ENCODE measurements around the gene CGB7. TPM values are rescaled to one million over a fixed set of nuclear protein-coding genes. Genes with fewer than 3 reads are reported as not detected.

CGB7 gene
- total and polyA plus RNA-seq, 2 of the 13 experiments (the other 11 are each of a cell fraction or from before 2014, with no cell fraction given), result 0.07 TPM; not detected in 1

- TF ChIP-seq, protein P1, sequence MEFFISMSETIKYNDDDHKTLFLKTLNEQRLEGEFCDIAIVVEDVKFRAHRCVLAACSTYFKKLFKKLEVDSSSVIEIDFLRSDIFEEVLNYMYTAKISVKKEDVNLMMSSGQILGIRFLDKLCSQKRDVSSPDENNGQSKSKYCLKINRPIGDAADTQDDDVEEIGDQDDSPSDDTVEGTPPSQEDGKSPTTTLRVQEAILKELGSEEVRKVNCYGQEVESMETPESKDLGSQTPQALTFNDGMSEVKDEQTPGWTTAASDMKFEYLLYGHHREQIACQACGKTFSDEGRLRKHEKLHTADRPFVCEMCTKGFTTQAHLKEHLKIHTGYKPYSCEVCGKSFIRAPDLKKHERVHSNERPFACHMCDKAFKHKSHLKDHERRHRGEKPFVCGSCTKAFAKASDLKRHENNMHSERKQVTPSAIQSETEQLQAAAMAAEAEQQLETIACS (CRISPR knock-in tag; IDR thresholded peaks at IDR 0.05), result no peak
- TF ChIP-seq, protein P2, sequence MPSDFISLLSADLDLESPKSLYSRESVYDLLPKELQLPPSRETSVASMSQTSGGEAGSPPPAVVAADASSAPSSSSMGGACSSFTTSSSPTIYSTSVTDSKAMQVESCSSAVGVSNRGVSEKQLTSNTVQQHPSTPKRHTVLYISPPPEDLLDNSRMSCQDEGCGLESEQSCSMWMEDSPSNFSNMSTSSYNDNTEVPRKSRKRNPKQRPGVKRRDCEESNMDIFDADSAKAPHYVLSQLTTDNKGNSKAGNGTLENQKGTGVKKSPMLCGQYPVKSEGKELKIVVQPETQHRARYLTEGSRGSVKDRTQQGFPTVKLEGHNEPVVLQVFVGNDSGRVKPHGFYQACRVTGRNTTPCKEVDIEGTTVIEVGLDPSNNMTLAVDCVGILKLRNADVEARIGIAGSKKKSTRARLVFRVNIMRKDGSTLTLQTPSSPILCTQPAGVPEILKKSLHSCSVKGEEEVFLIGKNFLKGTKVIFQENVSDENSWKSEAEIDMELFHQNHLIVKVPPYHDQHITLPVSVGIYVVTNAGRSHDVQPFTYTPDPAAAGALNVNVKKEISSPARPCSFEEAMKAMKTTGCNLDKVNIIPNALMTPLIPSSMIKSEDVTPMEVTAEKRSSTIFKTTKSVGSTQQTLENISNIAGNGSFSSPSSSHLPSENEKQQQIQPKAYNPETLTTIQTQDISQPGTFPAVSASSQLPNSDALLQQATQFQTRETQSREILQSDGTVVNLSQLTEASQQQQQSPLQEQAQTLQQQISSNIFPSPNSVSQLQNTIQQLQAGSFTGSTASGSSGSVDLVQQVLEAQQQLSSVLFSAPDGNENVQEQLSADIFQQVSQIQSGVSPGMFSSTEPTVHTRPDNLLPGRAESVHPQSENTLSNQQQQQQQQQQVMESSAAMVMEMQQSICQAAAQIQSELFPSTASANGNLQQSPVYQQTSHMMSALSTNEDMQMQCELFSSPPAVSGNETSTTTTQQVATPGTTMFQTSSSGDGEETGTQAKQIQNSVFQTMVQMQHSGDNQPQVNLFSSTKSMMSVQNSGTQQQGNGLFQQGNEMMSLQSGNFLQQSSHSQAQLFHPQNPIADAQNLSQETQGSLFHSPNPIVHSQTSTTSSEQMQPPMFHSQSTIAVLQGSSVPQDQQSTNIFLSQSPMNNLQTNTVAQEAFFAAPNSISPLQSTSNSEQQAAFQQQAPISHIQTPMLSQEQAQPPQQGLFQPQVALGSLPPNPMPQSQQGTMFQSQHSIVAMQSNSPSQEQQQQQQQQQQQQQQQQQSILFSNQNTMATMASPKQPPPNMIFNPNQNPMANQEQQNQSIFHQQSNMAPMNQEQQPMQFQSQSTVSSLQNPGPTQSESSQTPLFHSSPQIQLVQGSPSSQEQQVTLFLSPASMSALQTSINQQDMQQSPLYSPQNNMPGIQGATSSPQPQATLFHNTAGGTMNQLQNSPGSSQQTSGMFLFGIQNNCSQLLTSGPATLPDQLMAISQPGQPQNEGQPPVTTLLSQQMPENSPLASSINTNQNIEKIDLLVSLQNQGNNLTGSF (CRISPR knock-in tag; IDR thresholded peaks at IDR 0.05), result no peak
- TF ChIP-seq JARID2 (CRISPR knock-in tag; IDR thresholded peaks at IDR 0.05; ENCODE audit: insufficient replicate concordance) (no peak), HMG20A (CRISPR knock-in tag; IDR thresholded peaks at IDR 0.05; ENCODE audit: borderline replicate concordance) (no peak), SIN3A (IDR thresholded peaks at IDR 0.05; ENCODE audit: borderline replicate concordance, low read depth, low read length) (no peak), SMAD1 (CRISPR knock-in tag; IDR thresholded peaks at IDR 0.05; ENCODE audit: borderline replicate concordance, low read depth) (no peak), ZNF329 (CRISPR knock-in tag; IDR thresholded peaks at IDR 0.05; ENCODE audit: low read depth) (no peak), ZNF782 (CRISPR knock-in tag; IDR thresholded peaks at IDR 0.05; ENCODE audit: borderline replicate concordance) (no peak), ZNF691 (CRISPR knock-in tag; IDR thresholded peaks at IDR 0.05; ENCODE audit: borderline replicate concordance, low read depth) (no peak), SP1 (IDR thresholded peaks at IDR 0.05) (no peak), SP1 (CRISPR knock-in tag; IDR thresholded peaks at IDR 0.05) (no peak)
- TF ChIP-seq, protein P3, sequence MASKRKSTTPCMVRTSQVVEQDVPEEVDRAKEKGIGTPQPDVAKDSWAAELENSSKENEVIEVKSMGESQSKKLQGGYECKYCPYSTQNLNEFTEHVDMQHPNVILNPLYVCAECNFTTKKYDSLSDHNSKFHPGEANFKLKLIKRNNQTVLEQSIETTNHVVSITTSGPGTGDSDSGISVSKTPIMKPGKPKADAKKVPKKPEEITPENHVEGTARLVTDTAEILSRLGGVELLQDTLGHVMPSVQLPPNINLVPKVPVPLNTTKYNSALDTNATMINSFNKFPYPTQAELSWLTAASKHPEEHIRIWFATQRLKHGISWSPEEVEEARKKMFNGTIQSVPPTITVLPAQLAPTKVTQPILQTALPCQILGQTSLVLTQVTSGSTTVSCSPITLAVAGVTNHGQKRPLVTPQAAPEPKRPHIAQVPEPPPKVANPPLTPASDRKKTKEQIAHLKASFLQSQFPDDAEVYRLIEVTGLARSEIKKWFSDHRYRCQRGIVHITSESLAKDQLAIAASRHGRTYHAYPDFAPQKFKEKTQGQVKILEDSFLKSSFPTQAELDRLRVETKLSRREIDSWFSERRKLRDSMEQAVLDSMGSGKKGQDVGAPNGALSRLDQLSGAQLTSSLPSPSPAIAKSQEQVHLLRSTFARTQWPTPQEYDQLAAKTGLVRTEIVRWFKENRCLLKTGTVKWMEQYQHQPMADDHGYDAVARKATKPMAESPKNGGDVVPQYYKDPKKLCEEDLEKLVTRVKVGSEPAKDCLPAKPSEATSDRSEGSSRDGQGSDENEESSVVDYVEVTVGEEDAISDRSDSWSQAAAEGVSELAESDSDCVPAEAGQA (IDR thresholded peaks at IDR 0.05; ENCODE audit: low read depth), result no peak
- TF ChIP-seq, protein P3 (CRISPR knock-in tag; IDR thresholded peaks at IDR 0.05; ENCODE audit: borderline replicate concordance), result no peak
- TF ChIP-seq, protein P4, sequence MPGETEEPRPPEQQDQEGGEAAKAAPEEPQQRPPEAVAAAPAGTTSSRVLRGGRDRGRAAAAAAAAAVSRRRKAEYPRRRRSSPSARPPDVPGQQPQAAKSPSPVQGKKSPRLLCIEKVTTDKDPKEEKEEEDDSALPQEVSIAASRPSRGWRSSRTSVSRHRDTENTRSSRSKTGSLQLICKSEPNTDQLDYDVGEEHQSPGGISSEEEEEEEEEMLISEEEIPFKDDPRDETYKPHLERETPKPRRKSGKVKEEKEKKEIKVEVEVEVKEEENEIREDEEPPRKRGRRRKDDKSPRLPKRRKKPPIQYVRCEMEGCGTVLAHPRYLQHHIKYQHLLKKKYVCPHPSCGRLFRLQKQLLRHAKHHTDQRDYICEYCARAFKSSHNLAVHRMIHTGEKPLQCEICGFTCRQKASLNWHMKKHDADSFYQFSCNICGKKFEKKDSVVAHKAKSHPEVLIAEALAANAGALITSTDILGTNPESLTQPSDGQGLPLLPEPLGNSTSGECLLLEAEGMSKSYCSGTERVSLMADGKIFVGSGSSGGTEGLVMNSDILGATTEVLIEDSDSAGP (CRISPR knock-in tag; IDR thresholded peaks at IDR 0.05; ENCODE audit: borderline replicate concordance), result no peak
These were observed 46.8 kb upstream of the CGB7 start (continued) for GRCh38 chr19:49104229-49104864.
